CD4-positive, alpha-beta T cell treated with Interleukin-6 for 4 hours (primary cell): Measurements from ENCODE around the gene CHST14.

Source experiments
- DNase-seq: peaks from one replicate; pipeline ENCODE4 v3.0.0-alpha.2; 2020; ENCODE audit warnings: mixed read lengths

CHST14 gene

GRCh38 chr15:40470423-40471104 lies at the start of gene CHST14:
Gene CHST14 (plus strand): TSS chr15:40470984. CDS start chr15:40471214, 230 bp downstream.
- peak; percentile 76 for DNase-seq

- DNase-seq: peak; percentile 83
Measured at GRCh38 chr15:40421246-40422157, 49.3 kb upstream of the CHST14 start.

GRCh38 chr15:40424483-40425115 lies 46.2 kb upstream of the CHST14 start:
- no peak for DNase-seq

- no peak for DNase-seq
Measured at GRCh38 chr15:40425681-40426080, 45.1 kb upstream of the CHST14 start.

- DNase-seq: no peak
Measured at GRCh38 chr15:40427188-40427587, 43.6 kb upstream of the CHST14 start.

- no peak for DNase-seq
Measured at GRCh38 chr15:40428185-40428584, 42.6 kb upstream of the CHST14 start.

GRCh38 chr15:40429068-40429710 lies 41.6 kb upstream of the CHST14 start:
- DNase-seq: no peak

GRCh38 chr15:40430271-40430805 lies 40.4 kb upstream of the CHST14 start:
- no peak for DNase-seq

- no peak for DNase-seq
Measured at GRCh38 chr15:40435023-40435709, 35.6 kb upstream of the CHST14 start.

- DNase-seq: no peak
Measured at GRCh38 chr15:40435710-40436089, 35.1 kb upstream of the CHST14 start.

- peak; percentile 36 for DNase-seq
Measured at GRCh38 chr15:40436116-40436891, 34.5 kb upstream of the CHST14 start.

GRCh38 chr15:40436892-40437751 lies 33.7 kb upstream of the CHST14 start:
- no peak for DNase-seq

- no peak for DNase-seq
Measured at GRCh38 chr15:40437752-40438687, 32.8 kb upstream of the CHST14 start.

GRCh38 chr15:40438712-40439111 lies 32.1 kb upstream of the CHST14 start:
- DNase-seq: no peak

- no peak for DNase-seq
Measured at GRCh38 chr15:40439461-40439959, 31.3 kb upstream of the CHST14 start.

GRCh38 chr15:40439960-40440742 lies 30.6 kb upstream of the CHST14 start:
- peak; percentile 27 for DNase-seq

GRCh38 chr15:40440743-40441564 lies 29.8 kb upstream of the CHST14 start, which contains the start of gene BAHD1:
Gene BAHD1 (plus strand): TSS chr15:40440953. CDS start chr15:40458465, 17,512 bp downstream.
- DNase-seq: peak; percentile 97
